ENCODE measurements around the gene RFESD.
"Not testable (repeated sequence)": the region's sequence is repeated elsewhere in the genome, so short reads cannot be mapped to it uniquely, and the experiment has no call there.

Gene RFESD

DNA sequence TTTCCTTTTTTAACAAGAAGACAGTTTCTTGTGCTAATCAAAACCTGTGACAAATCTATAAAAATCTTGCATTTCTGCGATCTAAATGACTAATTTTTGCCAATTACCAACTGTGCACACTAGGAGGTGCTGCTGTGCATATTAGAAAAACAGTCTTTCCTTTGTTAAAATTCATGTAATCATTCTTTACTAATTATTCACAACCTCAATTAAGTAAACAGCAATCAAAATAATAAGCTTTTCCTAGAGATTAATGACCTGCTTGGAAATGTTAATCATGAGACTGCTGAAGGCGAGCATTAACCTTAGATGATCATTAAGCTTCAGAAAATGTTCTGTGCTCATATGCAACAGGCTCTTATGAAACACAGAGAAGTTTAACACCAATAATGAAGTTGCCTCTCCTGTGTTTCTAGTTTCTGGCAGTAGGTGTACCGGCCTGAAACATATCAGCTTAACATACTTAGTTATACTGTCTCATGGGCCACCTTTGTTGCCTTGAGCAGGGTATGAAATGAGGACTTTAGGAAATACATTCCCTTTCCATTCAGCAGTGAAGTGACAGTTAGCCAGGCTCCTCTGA is 17.7 kb downstream of the RFESD start:
- DNase-seq (ENCODE audit: low read depth, low spot score) = peak; percentile 60

DNA sequence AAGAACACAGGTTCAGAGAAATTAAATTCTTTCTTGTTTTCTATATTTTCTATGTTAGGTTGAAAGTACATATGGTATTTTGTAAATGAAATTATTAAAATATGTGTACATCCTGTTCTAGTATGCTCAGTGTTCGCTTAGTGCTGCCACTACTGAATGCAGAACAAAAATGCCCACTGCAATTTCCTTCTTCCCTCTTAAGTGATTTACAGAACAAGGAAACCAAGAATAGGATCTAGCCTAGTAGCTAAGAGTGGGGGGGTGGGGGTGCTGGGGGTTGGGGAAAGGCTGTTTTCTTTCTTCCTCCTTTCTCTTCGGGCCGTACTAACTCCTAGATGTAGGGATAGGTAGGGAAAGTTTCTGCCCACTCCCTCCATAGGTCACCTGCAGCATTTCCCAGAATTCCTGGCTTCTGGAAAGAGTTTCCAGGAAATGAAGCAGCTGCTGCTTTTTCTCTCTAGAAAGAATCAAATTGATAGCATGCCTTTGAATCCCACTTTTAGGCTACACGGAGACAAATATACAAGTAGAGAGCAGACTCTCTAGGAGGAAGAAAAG is 20.6 kb downstream of the RFESD start:
- DNase-seq (ENCODE audit: low read depth, low spot score) = no peak

DNA sequence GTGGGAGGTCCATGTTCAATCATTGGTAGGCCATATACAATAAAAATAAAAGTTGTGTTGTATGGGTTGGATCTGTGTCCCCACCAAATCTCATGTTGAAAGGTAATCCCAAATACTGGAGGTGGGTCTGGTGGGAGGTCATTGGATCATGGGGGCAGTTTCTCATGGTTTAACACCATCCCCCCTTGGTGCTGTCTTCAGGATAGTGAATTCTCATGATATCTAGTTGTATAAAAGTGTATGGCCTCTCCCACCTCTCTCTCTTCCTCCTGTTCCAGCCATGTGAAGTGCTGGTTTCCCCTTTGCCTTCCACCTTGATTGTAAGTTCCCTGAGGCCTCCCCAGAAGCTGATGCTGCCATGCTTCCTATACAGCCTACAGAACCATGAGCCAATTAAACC is 21.1 kb downstream of the RFESD start:
- no peak for DNase-seq (ENCODE audit: low read depth, low spot score)

DNA sequence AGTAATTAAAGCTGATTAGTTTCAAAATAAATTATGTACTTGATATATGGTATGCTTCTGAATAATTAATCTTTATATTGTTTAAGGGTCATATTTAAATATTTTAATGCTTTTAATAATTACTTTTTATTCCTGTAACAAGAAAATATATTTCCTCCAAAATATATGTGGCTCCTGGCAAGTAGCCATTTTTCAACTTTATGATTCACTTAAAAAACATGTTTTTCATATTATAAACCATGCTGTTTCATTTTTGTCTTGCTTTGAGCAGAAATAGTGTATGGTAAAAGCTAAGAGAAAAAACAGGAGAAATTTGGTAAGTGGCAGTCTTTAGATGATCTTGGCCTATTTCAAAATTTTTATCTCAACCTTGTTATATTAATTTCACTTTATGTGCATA is 21.6 kb downstream of the RFESD start:
- no peak for DNase-seq (ENCODE audit: low read depth, low spot score)

DNA sequence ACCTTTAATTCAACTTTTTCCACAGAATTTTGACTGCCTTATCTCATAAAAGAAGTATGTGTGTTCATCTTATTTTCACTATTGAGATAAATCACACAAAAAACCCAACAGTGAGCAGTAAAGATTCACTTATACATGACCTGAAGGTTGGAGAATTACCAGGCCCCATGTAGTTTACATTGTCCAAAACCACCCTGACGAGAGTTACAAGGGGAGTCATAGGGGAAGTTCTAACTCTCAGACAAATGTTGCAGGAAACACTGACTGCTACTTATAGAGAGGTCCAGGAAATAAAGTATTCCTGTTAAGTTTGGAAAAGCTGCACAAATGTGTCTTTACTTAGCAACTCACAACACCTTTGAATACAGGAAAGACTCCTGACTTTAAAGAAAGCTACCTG is 22.2 kb downstream of the RFESD start:
- DNase-seq (ENCODE audit: low read depth, low spot score) = no peak

DNA sequence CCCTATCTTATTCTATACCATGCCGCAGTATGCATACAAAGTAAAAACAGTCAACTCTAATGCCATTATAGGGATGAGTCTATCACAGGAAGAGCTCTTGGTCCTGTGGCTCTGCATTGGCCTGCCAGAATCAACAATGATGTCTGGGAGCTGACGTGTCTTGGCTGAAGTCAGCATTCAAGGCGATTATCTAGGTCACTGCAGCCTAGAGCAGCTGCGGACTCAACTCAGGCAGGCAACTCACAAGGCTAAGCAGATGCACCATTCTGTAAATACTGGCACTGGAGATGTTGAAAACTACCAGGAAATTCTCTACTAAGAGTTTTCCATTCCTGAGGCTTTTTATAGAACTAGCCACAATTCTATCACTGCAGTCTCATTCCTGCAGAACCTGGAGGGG is 23.0 kb downstream of the RFESD start:
- DNase-seq (ENCODE audit: low read depth, low spot score) = peak; percentile 85

DNA sequence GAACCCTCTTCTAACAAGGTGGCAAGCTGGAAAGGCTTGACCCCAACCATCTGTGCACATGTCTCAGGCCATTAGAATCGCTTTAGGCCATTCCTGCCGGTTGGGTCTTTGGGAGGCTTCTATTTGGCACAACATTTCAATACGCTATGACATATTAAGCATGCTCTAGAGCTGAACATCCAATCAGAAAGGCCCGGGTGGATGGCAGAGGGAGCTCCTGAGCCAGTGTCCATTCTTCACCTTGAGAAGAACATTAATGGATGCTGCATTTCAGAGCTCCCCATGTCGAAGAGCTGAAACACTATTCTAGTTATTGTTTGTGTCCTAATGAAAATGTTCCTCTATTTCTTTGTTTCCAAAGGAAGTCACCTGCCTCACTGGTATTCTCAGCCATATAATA is 23.4 kb downstream of the RFESD start:
- no peak for DNase-seq (ENCODE audit: low read depth, low spot score)

DNA sequence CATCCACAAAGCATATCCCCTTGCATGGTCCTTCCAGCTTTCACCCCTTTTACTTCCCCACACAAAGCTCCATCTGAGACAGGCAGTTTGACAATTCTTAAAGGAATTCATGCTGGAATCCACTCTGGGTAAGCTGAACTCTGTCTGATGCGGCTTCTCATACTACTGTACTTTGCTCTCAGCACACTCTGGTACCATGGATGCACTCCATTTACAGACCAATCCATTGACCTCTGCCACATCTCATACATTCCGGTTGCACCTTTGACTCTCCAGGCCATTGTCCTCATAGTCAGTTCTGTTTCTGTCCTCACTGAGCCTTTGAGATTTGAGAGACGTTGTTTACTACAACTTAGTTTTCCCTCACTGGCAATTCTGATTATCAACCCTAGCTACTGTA is 24.0 kb downstream of the RFESD start:
- DNase-seq (ENCODE audit: low read depth, low spot score) = peak; percentile 28

DNA sequence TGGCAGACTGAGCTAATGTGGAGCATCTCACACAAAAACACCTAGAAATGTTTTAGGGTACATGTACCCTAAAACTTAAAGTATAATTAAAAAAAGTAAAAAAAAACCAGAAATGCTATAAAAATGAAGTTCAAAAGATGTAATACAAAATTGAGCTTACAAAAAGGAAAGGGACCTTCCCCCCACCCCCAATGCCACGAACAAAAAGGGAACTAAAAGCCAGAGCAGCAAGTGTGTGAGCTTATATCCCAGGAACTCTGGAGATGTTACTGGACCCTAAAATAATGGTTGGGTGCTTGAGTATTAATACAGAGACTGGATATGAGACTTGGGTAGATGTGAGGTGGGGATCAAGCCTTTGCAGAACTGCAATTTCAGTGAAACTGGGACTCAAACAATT is 25.2 kb downstream of the RFESD start:
- DNase-seq (ENCODE audit: low read depth, low spot score) = no peak

DNA sequence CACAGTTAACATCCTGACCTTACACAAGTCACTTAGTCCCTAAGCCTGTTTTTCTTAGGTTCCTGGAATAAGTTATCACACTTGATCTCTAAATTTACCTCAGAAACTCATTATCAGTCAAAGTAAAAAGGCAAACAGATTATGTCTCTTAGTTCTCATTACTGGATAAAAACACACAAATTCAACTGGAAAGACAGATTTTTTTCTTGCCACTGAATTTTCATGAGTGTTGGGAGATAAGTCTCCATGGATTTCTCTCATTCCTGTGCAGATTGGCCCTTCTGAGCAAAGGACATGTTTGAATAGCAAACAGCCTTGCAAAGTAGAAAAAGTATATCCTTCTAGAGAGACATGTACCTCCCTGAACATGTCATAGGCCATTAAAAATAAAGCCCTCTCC is 26.1 kb downstream of the RFESD start:
- no peak for DNase-seq (ENCODE audit: low read depth, low spot score)

DNA sequence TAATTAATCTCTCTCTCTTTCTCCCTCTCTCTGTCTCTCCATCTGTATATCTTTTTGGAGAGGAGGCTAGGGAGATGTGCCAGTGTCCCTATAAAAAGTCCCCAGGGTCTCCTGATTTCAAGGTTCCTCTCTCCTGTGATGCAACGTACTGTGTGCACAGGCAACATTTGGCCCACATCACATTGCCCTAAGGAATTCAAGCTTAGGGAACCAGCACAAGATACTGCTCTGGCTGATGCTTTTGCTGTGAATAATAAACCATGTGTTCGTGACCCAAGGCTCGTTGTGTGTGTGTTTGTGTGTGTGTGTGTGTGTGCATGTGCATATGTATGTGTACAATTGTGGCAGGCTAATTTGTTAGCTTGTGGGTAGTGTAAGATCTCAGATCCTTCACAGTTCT is 26.5 kb downstream of the RFESD start:
- no peak for DNase-seq (ENCODE audit: low read depth, low spot score)

DNA sequence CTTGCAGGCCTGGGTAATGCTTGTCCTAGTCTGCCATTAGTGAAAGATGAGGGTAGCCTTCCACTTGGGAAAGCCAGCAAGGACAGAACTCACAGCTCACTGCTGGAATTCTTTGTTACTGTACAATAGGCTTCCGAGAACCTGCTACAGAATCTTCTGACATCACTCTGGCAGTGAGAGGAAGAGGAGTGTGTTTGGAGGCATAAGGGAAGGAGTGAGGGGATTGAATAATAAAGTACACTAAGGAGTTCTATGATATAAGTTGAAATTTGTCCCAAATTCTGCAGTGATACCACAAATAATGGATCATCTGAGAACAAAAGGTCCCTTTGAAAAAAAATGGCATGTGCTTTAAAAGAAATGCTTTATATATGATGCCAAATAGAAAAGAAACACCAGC is 36.3 kb downstream of the RFESD start, which contains the start of gene SPATA9:
Gene SPATA9 (minus strand): TSS at position 101 of the 400 bp plus-strand sequence. CDS start 137 bp downstream, outside the sequence.
- no peak for DNase-seq (ENCODE audit: low read depth, low spot score)

DNA sequence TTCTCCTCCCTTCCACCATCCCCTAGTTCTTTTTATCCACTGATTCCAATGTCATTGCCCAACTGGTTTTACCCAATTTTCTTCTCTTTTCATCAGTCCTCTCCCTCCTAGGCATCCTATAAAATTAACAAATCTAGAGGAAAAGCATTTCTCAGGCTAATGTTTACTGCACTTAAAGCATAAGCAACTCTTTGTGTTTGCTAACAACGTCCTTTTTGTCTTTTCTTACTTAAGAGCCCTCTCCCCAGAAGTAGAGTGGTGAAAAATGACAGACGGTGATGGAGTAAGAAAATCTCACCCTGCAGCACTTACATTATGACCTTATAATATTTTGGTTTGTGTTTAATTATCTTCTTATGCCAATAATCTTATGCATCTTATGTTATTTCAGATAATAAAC is 37.8 kb downstream of the RFESD start:
- DNase-seq (ENCODE audit: low read depth, low spot score) = no peak

DNA sequence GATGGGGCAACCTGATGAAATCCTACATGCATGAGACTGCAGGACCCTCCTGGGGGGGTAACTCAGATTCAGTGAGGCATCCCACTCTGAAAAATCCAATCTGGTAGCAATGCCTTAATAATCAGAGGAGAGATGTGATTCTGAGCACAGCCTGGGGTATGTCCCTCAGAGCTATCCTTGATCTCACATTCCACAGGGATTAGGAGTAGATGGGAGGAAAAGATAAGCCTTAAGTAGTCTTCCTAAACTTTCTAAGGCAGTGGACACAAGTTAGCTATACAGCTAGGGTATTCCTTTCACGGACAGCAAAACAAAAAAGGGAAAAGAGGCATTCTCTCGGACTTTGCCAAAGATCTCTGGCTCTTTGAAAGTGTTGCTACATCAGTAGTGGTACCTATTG is 40.1 kb downstream of the RFESD start:
- no peak for DNase-seq (ENCODE audit: low read depth, low spot score)

DNA sequence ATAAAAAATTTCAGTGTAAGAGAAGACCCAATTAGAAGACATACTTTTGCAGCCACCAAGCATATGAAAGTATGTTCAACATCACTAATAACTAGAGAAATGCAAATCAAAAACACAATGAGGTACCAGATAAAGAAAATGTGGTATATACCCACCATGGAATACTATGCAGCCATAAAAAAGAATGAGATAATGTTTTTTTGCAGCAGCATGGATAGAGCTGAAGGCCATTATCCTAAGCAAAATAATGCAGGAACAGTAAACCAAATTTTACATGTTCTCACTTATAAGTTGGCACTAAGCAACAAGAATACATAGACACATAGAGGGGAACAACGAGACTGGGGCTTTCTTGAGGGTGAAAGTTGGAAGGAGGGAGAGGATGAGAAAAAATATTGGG is 43.1 kb downstream of the RFESD start:
- DNase-seq (ENCODE audit: low read depth, low spot score) = no peak

DNA sequence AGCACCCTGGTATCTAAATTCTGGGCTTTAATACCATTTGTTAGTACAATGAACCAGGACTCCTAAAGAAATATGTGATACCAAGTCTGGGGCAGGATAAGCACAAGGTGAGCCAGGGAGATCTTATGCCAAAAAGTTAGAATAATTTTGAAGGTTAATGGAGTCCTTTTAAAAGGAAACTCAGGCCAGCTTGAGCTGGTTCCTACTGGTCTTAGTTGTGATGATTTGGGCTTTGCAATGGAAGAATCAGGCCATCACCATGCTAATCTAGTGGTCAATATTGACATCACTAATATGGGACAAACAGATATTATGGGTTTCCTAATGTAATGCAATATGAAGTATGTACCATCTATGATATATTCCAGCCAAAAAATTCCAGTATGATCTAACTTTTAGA is 43.8 kb downstream of the RFESD start:
- no peak for DNase-seq (ENCODE audit: low read depth, low spot score)

DNA sequence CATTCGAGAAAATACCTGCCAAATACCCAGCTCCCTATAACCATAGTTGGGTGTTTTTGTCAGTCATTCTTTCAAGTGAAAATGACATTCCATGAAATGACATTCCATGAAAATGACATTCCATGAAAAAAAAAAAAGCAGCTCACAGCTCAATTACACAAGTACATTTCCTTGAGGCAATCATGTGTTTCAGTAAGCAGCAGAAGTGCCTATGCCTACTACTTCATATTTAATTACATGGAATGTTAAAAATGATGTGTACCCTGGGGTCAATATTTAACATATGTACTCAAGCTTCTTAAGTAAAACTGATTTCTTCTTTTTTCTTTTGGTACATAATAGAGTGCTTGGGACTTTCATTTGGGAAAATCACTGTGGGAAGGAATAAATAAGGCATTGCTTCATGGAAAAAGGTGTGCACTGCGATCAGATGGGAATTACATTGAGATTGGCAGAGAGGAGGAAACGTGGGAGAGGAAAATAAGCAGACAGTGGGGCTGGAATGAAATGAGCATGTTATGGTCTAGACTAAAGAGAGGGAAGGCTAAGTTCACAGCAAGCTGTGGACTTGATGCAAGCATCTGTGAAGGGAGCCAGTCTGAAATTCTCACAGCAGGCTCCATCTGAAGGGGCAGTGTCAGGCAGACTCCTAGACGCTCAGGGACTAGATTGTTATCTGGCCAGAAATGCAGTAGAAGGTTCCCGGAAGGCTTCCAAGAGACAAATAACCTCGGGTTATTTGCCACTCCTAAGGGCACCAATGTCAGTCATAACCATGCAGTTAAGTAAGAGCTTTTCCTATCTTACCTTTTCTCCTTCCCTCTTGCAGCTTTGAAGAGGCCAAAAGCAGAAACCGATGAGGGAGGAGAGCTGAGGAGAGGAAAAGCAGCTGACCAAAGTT is 51.5 kb downstream of the RFESD start:
- no peak for DNase-seq (ENCODE audit: low read depth, low spot score)

DNA sequence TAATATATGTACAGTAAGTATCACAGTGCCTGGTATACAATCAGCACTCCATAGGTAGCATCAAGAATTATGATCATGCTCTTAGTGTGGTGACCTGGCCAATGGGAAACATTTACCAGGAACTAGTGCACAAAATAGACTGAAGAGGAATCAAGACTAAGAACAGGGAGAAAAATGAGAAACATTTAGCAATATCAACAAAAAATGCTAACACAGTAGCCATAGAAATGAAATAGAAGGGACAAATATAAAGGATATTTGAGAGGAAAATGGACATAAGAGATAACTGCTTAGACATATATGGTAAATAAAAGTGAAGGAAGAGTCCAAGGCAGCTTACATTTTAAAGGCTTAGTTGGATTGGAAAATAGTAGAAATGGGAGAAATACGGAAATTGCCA is 52.8 kb downstream of the RFESD start:
- no peak for DNase-seq (ENCODE audit: low read depth, low spot score)

DNA sequence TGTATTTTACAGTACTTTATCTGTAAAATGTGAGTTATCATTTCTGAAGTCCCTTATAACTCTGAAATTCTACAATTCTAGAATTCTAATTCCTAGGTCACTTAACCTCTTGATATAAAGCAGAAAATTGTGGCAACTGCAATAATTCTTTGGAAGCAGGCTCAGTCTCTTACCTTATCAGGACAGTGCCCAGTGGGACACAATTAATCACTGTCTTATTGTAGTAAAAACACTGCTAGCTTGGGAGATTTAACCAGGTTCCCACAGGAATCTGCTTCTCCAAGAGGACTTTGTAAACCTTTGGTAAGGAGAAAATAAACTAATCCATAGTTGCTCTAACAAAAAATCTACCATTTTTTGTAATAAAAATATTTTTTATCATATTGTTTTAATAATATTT is 54.5 kb downstream of the RFESD start:
- DNase-seq (ENCODE audit: low read depth, low spot score) = no peak

DNA sequence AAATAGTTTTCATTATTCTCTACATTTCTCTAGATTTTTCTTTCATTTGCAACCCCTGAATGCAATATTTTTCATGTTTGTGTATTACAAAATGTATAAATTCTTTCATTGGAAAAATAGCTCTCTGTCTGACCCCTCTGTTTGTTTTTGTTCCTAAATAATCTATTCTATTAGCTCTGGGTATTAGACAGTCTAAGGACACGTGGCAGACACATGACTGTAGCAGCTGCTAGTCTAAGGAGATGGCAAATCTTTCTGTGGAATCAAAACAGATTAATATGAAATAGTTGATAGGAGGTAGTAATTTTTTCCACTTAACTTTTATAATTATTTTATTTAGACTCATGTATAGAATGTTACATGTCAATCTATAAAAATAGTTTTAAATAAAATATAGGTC is 57.6 kb downstream of the RFESD start:
- DNase-seq (ENCODE audit: low read depth, low spot score) = no peak

DNA sequence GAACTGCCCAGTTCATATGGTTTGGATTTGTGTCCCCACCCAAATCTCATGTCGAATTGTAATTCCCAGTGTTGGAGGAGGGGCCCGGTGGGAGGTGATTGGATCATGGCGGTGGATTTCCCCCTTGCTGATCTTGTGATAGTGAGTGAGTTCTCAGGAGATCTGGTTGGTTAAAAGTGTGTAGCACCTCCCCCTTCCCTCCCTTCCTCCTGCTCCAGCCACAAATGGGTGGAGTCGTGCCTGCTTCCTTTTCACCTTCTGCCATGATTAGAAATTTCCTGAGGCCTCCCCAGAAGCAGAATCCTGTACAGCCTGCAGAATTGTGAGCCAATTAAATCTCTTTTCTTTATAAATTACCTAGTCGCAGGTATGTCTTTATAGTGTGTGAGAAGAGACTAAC is 59.6 kb downstream of the RFESD start:
- not testable (repeated sequence) for DNase-seq (ENCODE audit: low read depth, low spot score)

DNA sequence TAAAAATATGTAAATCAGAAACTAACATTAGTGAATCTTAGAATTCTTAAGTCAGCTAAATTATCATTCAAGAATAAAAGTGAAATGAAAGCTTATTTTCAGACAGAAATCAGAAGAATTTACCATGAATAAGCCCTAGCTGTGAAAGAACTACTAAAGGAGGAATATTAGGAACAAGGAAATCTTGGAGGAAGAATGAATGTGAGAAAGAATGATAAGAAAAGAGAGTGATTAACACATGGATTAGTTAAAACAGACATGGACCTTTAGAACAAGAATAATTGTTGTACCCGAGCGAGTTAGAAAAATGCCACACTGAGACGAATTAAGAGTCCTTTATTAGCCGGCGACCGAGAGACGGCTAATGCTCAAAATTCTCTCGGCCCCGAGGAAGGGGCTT is 60.5 kb downstream of the RFESD start:
- no peak for DNase-seq (ENCODE audit: low read depth, low spot score)

Measured in astrocyte of the hippocampus (primary cell).